GM23338 (cell line): ENCODE measurements around the gene TRMT61A. TPM values are rescaled to one million over a fixed set of nuclear protein-coding genes. Genes with fewer than 3 reads are reported as not detected.

ENCODE experiments used
- ATAC-seq: fragments of 200-7000 bp; cut with Tn5 transposase; 3 replicates; pipeline ENCODE4 v1.9.1; 2020
- DNase-seq: peaks from one replicate; pipeline ENCODE4 v3.0.0-alpha.2; 2015; ENCODE audit warnings: low spot score
- H2AFZ ChIP-seq: fragments of 200-600 bp; sonication (generic); 2 replicates; pipeline ENCODE4 v1.8.0; 2016; ENCODE audit warnings: antibody characterized with exemption, mild to moderate bottlenecking, moderate library complexity
- H3F3A ChIP-seq: fragments of 200-600 bp; sonication (generic); replicated peaks from 2 replicates; pipeline ENCODE4 v1.8.0; 2017; ENCODE audit warnings: antibody characterized with exemption, mixed run types, low read depth
- H3K27ac ChIP-seq: fragments of 200-600 bp; sonication (generic); 2 replicates; pipeline ENCODE4 v1.6.1; 2016; ENCODE audit warnings: low read depth
- H3K27me3 ChIP-seq: fragments of 200-600 bp; sonication (generic); 2 replicates; pipeline ENCODE4 v1.8.0; 2016; ENCODE audit warnings: mild to moderate bottlenecking, mixed run types, moderate library complexity; ENCODE audit not compliant: insufficient read depth
- H3K36me3 ChIP-seq: fragments of 200-600 bp; sonication (generic); 2 replicates; pipeline ENCODE4 v1.8.0; 2016; ENCODE audit warnings: mild to moderate bottlenecking; ENCODE audit not compliant: insufficient read depth
- H3K4me1 ChIP-seq: fragments of 200-600 bp; sonication (generic); 2 replicates; pipeline ENCODE4 v1.8.0; 2016; ENCODE audit warnings: mild to moderate bottlenecking, moderate library complexity; ENCODE audit not compliant: insufficient read depth
- H3K4me2 ChIP-seq: fragments of 200-600 bp; sonication (generic); 2 replicates; pipeline ENCODE4 v1.7.1; 2017; ENCODE audit warnings: mixed run types
- H3K4me3 ChIP-seq: fragments of 200-600 bp; sonication (generic); 2 replicates; pipeline ENCODE4 v1.6.1; 2016; ENCODE audit warnings: mixed run types
- H3K79me2 ChIP-seq: fragments of 200-600 bp; sonication (generic); replicated peaks from 2 replicates; pipeline ENCODE4 v1.8.0; 2017; ENCODE audit warnings: mild to moderate bottlenecking; ENCODE audit not compliant: insufficient read depth
- H3K9me2 ChIP-seq: fragments of 200-600 bp; sonication (generic); 2 replicates; pipeline ENCODE4 v1.8.0; 2017; ENCODE audit not compliant: insufficient read depth
- H4K20me1 ChIP-seq: fragments of 200-600 bp; sonication (generic); replicated peaks from 2 replicates; pipeline ENCODE4 v1.8.0; 2017; ENCODE audit warnings: mild to moderate bottlenecking; ENCODE audit not compliant: insufficient read depth
- H3K27ac Mint-ChIP-seq: 2 replicates; pipeline ENCODE4 v1.8.0; 2020; ENCODE audit warnings: inconsistent platforms, mild to moderate bottlenecking, moderate library complexity, mixed read lengths
- H3K27me3 Mint-ChIP-seq: 3 replicates; pipeline ENCODE4 v1.8.0; 2022; ENCODE audit warnings: low read depth, mild to moderate bottlenecking, moderate library complexity, mixed read lengths, inconsistent platforms; ENCODE audit not compliant: insufficient read depth, poor library complexity
- H3K36me3 Mint-ChIP-seq: 3 replicates; pipeline ENCODE4 v1.8.0; 2021; ENCODE audit warnings: low read depth, mild to moderate bottlenecking, inconsistent platforms, moderate library complexity, mixed read lengths
- H3K4me1 Mint-ChIP-seq: 3 replicates; pipeline ENCODE4 v1.8.0; 2020; ENCODE audit warnings: mild to moderate bottlenecking, inconsistent platforms, mixed read lengths
- H3K4me3 Mint-ChIP-seq: 3 replicates; pipeline ENCODE4 v1.8.0; 2021; ENCODE audit warnings: moderate library complexity, mild to moderate bottlenecking, inconsistent platforms, mixed read lengths
- H3K9me3 Mint-ChIP-seq: 3 replicates; pipeline ENCODE4 v1.8.0; 2020; ENCODE audit warnings: moderate library complexity, mild to moderate bottlenecking, inconsistent platforms, mixed read lengths
- CREB1 ChIP-seq: fragments of 250-450 bp; sonication (Bioruptor Pico); IDR thresholded peaks from 2 replicates; pipeline ENCODE4 v1.5.0; 2020; ENCODE audit warnings: low read depth, mild to moderate bottlenecking, moderate library complexity
- CTCF ChIP-seq, 2 experiments: fragments of 200-600 bp in 1 of 2; sonication (generic) in 1 of 2; conservative IDR thresholded peaks; 2 replicates each; pipeline versions ENCODE4 v1.5.1 to v1.6.1; 2016 to 2017; ENCODE audit warnings: antibody characterized with exemption in 2 of 2, low read depth in 2 of 2, mild to moderate bottlenecking in 2 of 2, moderate library complexity in 1 of 2
- ETS1 ChIP-seq: IDR thresholded peaks from 2 replicates; pipeline ENCODE4 v1.6.1; 2016; ENCODE audit warnings: antibody characterized with exemption
- EZH2 ChIP-seq: fragments of 200-600 bp; sonication (generic); IDR thresholded peaks from one replicate; pipeline ENCODE4 v1.8.0; 2017; ENCODE audit warnings: antibody characterized with exemption, mild to moderate bottlenecking, low read depth; ENCODE audit not compliant: unreplicated experiment
- EZH2phosphoT487 ChIP-seq: fragments of 200-600 bp; sonication (generic); IDR thresholded peaks from one replicate; pipeline ENCODE4 v1.8.1; 2018; ENCODE audit warnings: antibody characterized with exemption; ENCODE audit not compliant: unreplicated experiment
- JUNB ChIP-seq: IDR thresholded peaks from one replicate; pipeline ENCODE4 v1.6.1; 2016; ENCODE audit warnings: antibody characterized with exemption; ENCODE audit not compliant: unreplicated experiment
- NANOG ChIP-seq: IDR thresholded peaks from 2 replicates; pipeline ENCODE4 v1.6.1; 2016; ENCODE audit warnings: antibody characterized with exemption, borderline replicate concordance
- STAT1 ChIP-seq: IDR thresholded peaks from one replicate; pipeline ENCODE4 v1.6.1; 2016; ENCODE audit warnings: antibody characterized with exemption; ENCODE audit not compliant: unreplicated experiment
- ZNF114 ChIP-seq: fragments of 250-450 bp; sonication (Bioruptor Pico); IDR thresholded peaks from 2 replicates; pipeline ENCODE4 v1.5.0; 2020; ENCODE audit warnings: mild to moderate bottlenecking, moderate library complexity
- ZNF331 ChIP-seq: fragments of 250-450 bp; sonication (Bioruptor Pico); IDR thresholded peaks from 2 replicates; pipeline ENCODE4 v1.5.0; 2020; ENCODE audit warnings: low read depth, mild to moderate bottlenecking, moderate library complexity
- polyA plus RNA-seq: library from polyadenylated mRNA; unstranded; fragments of >200 nt; fragmentation: Nextera tagmentation; extraction: Ambion mirVana; gene quantifications from 2 replicates; pipeline ENCODE4 v1.2.1, GENCODE V29; 2016
- total RNA-seq: library from RNA; depleted of rRNA; stranded (reverse); fragments of >200 nt; shearing (Covaris generic); gene quantifications from 2 replicates; pipeline ENCODE4 v1.2.3, GENCODE V29; 2014
- TF ChIP-seq, protein P1 (sequence below): IDR thresholded peaks from one replicate; pipeline ENCODE4 v1.6.1; 2018; ENCODE audit warnings: antibody characterized with exemption; ENCODE audit not compliant: unreplicated experiment

Gene TRMT61A
- total and polyA plus RNA-seq, 2 experiments from 2014 or later = 13.4 to 28.2 TPM

- TF ChIP-seq EZH2phosphoT487 (no peak), ZNF114 (no peak), EZH2 (no peak), JUNB (no peak), CREB1 (CRISPR knock-in tag) (no peak), STAT1 (no peak)
- TF ChIP-seq, protein P1, sequence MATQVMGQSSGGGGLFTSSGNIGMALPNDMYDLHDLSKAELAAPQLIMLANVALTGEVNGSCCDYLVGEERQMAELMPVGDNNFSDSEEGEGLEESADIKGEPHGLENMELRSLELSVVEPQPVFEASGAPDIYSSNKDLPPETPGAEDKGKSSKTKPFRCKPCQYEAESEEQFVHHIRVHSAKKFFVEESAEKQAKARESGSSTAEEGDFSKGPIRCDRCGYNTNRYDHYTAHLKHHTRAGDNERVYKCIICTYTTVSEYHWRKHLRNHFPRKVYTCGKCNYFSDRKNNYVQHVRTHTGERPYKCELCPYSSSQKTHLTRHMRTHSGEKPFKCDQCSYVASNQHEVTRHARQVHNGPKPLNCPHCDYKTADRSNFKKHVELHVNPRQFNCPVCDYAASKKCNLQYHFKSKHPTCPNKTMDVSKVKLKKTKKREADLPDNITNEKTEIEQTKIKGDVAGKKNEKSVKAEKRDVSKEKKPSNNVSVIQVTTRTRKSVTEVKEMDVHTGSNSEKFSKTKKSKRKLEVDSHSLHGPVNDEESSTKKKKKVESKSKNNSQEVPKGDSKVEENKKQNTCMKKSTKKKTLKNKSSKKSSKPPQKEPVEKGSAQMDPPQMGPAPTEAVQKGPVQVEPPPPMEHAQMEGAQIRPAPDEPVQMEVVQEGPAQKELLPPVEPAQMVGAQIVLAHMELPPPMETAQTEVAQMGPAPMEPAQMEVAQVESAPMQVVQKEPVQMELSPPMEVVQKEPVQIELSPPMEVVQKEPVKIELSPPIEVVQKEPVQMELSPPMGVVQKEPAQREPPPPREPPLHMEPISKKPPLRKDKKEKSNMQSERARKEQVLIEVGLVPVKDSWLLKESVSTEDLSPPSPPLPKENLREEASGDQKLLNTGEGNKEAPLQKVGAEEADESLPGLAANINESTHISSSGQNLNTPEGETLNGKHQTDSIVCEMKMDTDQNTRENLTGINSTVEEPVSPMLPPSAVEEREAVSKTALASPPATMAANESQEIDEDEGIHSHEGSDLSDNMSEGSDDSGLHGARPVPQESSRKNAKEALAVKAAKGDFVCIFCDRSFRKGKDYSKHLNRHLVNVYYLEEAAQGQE = no peak
Measured at GRCh38 chr14:103556946-103557758, 28.2 kb downstream of the TRMT61A start (continued).

- Histone ChIP-seq H3K27me3 (no peaks in the 10 kb centered on the region), H2AFZ (no peak overlapping the region), H3K4me2 (no peak overlapping the region), H3K79me2 (peaks cover 58% of the 10 kb centered on the region), H3K27ac (no peak overlapping the region), H3K4me3 (no peak overlapping the region), H3K36me3 (peaks cover 15% of the 10 kb centered on the region; the same call in 1 of the 2 replicates), H4K20me1 (peaks cover 26% of the 10 kb centered on the region), H3F3A (peaks cover 35% of the 10 kb centered on the region), H3K9me2 (no peaks in the 10 kb centered on the region), H3K4me1 (peaks cover 6% of the 10 kb centered on the region)
- no peak for DNase-seq
- ATAC-seq = no peak
- H3K4me3 Mint-ChIP-seq = no peak overlapping the region
- H3K27ac Mint-ChIP-seq = no peak overlapping the region; the same call in 1 of the 2 replicates
- no peaks in the 10 kb centered on the region for H3K9me3 Mint-ChIP-seq
- peaks cover 17% of the 10 kb centered on the region for H3K4me1 Mint-ChIP-seq
- peaks cover 38% of the 10 kb centered on the region for H3K36me3 Mint-ChIP-seq
- H3K27me3 Mint-ChIP-seq = peaks cover 6% of the 10 kb centered on the region
- no peak for TF ChIP-seq ZNF331 (CRISPR knock-in tag)
- no peak for TF ChIP-seq STAT1
- no peak for TF ChIP-seq CREB1 (CRISPR knock-in tag)
- no peak for TF ChIP-seq EZH2phosphoT487
- TF ChIP-seq, protein P1 = no peak
- TF ChIP-seq CTCF (conservative IDR thresholded peaks at IDR 0.05; ENCODE audit: low read depth in 2 of 2) = no peak
- no peak for TF ChIP-seq EZH2
- no peak for TF ChIP-seq ETS1
- no peak for TF ChIP-seq JUNB
- no peak for TF ChIP-seq NANOG
- TF ChIP-seq ZNF114 = no peak
Measured at GRCh38 chr14:103558071-103558882, 29.3 kb downstream of the TRMT61A start.
